IMR-90 (cell line): ENCODE data around the gene METAP2. TPM values are rescaled to one million over a fixed set of nuclear protein-coding genes. Genes with fewer than 3 reads are reported as not detected.

Experiments used
- ATAC-seq: fragments of 200-7000 bp; cut with Tn5 transposase; 2 replicates; pipeline ENCODE4 v1.9.1; 2020; ENCODE audit warnings: low read depth, mild to moderate bottlenecking, moderate library complexity
- BruUV-seq: library from RNA; stranded (reverse); fragments of 400-500 nt; replicated peaks from 2 replicates; lab custom pipeline; 2021; lab: Mats Ljungman, UMichigan
- CTCF ChIA-PET: fragments of 300-600 bp; formaldehyde crosslinking; extraction: SDS; loops from one replicate; lab custom pipeline; 2021; ENCODE audit warnings: antibody characterized with exemption; lab: Yijun Ruan, JAX
- POLR2A ChIA-PET: fragments of 300-600 bp; sonication (Branson Sonifier 250); formaldehyde crosslinking; loops from one replicate; lab custom pipeline; 2022; ENCODE audit warnings: antibody characterized with exemption; ENCODE audit not compliant: unreplicated experiment; lab: Charles Lee
- DNase-seq: peaks from one replicate; pipeline ENCODE4 v3.0.0; 2013
- H2AFZ ChIP-seq: replicated peaks from 2 replicates; pipeline ENCODE3; 2013; ENCODE audit warnings: low read length, mild to moderate bottlenecking; ENCODE audit not compliant: poor library complexity
- H2AK5ac ChIP-seq: 2 replicates; pipeline ENCODE4 v1.6.1; 2013; ENCODE audit warnings: low read depth, low read length, inconsistent platforms
- H2AK9ac ChIP-seq: replicated peaks from 2 replicates; pipeline ENCODE3; 2013; ENCODE audit warnings: mild to moderate bottlenecking, low read depth, low read length, moderate library complexity; ENCODE audit not compliant: poor library complexity
- H2BK120ac ChIP-seq: 2 replicates; pipeline ENCODE4 v1.6.1; 2013; ENCODE audit warnings: low read depth, low read length, inconsistent platforms
- H2BK15ac ChIP-seq: 3 replicates; pipeline ENCODE4 v1.6.1; 2013; ENCODE audit warnings: low read depth, low read length, inconsistent platforms
- H2BK20ac ChIP-seq: 2 replicates; pipeline ENCODE4 v1.6.1; 2013; ENCODE audit warnings: low read depth, mild to moderate bottlenecking, inconsistent platforms, low read length, moderate library complexity
- H2BK5ac ChIP-seq: 2 replicates; pipeline ENCODE4 v1.6.1; 2013; ENCODE audit warnings: mild to moderate bottlenecking, low read depth, low read length, inconsistent platforms; ENCODE audit not compliant: poor library complexity, severe bottlenecking
- H3K14ac ChIP-seq: replicated peaks from 2 replicates; pipeline ENCODE4 v1.6.1; 2013; ENCODE audit warnings: low read depth, low read length, inconsistent platforms
- H3K18ac ChIP-seq: 2 replicates; pipeline ENCODE4 v1.6.1; 2013; ENCODE audit warnings: low read depth, low read length, control low read depth
- H3K23ac ChIP-seq: 2 replicates; pipeline ENCODE4 v1.6.1; 2013; ENCODE audit warnings: low read depth, low read length, inconsistent platforms
- H3K27ac ChIP-seq: 2 replicates; pipeline ENCODE4 v1.5.1; 2013; ENCODE audit warnings: mild to moderate bottlenecking, control low read depth, low read length; ENCODE audit not compliant: insufficient read depth
- H3K27me3 ChIP-seq: 2 replicates; pipeline ENCODE4 v1.6.1; 2013; ENCODE audit warnings: low read length; ENCODE audit not compliant: control insufficient read depth, insufficient read depth
- H3K36me3 ChIP-seq: 2 replicates; pipeline ENCODE4 v1.6.1; 2013; ENCODE audit warnings: low read length, mixed read lengths; ENCODE audit not compliant: control insufficient read depth, insufficient read depth
- H3K4ac ChIP-seq: 2 replicates; pipeline ENCODE4 v1.6.1; 2013; ENCODE audit warnings: low read depth, low read length, inconsistent platforms
- H3K4me1 ChIP-seq: 2 replicates; pipeline ENCODE4 v1.6.1; 2013; ENCODE audit warnings: low read length, mixed read lengths; ENCODE audit not compliant: control insufficient read depth, insufficient read depth
- H3K4me2 ChIP-seq: 2 replicates; pipeline ENCODE4 v1.6.1; 2013; ENCODE audit warnings: low read depth, mild to moderate bottlenecking, control low read depth, low read length, moderate library complexity
- H3K4me3 ChIP-seq: 2 replicates; pipeline ENCODE4 v1.5.1; 2013; ENCODE audit warnings: low read depth, mild to moderate bottlenecking, control low read depth, low read length, moderate library complexity; ENCODE audit not compliant: insufficient read depth
- H3K56ac ChIP-seq: 2 replicates; pipeline ENCODE4 v1.6.1; 2013; ENCODE audit warnings: low read length, inconsistent platforms; ENCODE audit not compliant: insufficient read depth; ENCODE audit errors: extremely low read depth
- H3K79me1 ChIP-seq, 2 experiments: 2 replicates each; pipeline ENCODE4 v1.6.1; 2013; ENCODE audit warnings: low read length in 2 of 2, inconsistent platforms in 1 of 2, low read depth in 1 of 2
- H3K9ac ChIP-seq: 2 replicates; pipeline ENCODE4 v1.6.1; 2013; ENCODE audit warnings: low read depth, low read length, control low read depth
- H3K9me1 ChIP-seq: 2 replicates; pipeline ENCODE4 v1.6.1; 2013; ENCODE audit warnings: low read length, inconsistent platforms; ENCODE audit not compliant: insufficient read depth
- H3K9me3 ChIP-seq: 2 replicates; pipeline ENCODE4 v1.6.1; 2013; ENCODE audit warnings: low read length; ENCODE audit not compliant: control insufficient read depth, insufficient read depth
- H4K20me1 ChIP-seq: 2 replicates; pipeline ENCODE4 v1.6.1; 2013; ENCODE audit warnings: low read length, inconsistent platforms; ENCODE audit not compliant: insufficient read depth
- H4K5ac ChIP-seq: 2 replicates; pipeline ENCODE4 v1.6.1; 2013; ENCODE audit warnings: mild to moderate bottlenecking, low read depth, low read length, control low read depth
- H4K8ac ChIP-seq, 2 experiments: 2 replicates each; pipeline ENCODE4 v1.6.1; 2013; ENCODE audit warnings: low read depth in 2 of 2, low read length in 2 of 2, control low read depth in 1 of 2, inconsistent platforms in 1 of 2
- H4K91ac ChIP-seq: 2 replicates; pipeline ENCODE4 v1.6.1; 2013; ENCODE audit warnings: low read depth, low read length, inconsistent platforms; ENCODE audit not compliant: insufficient read depth
- POLR2A ChIP-seq: IDR thresholded peaks from 2 replicates; pipeline ENCODE4 v1.6.1; 2012; ENCODE audit warnings: mild to moderate bottlenecking, low read depth, low read length
- WGBS, 2 experiments: methylation state at CpG; one replicate each; pipeline versions ENCODE4 v1.1.5 to v1.1.7; 2013; ENCODE audit warnings: missing lambda C conversion rate in 2 of 2; ENCODE audit not compliant: insufficient read length in 1 of 2; ENCODE audit errors: extremely low coverage in 2 of 2; 5-methylcytosine and 5-hydroxymethylcytosine counted together
- dilution Hi-C: fragments of 300-500 bp; cut with HindIII; formaldehyde crosslinking; loops from one replicate; pipeline ENCODE4 v1.14.3; 2018; ENCODE audit warnings: low sequenced_read_pairs; ENCODE audit not compliant: unreplicated experiment
- in situ Hi-C: fragments of 300-500 bp; cut with MboI; formaldehyde crosslinking; loops from 3 replicates; pipeline ENCODE4 v1.14.3; 2019; ENCODE audit warnings: low sequenced_read_pairs, inconsistent platforms, mixed read lengths
- intact Hi-C: fragments of 100-400 bp; cut with micrococcal nuclease; formaldehyde crosslinking; loops from 2 replicates; pipeline ENCODE4 v1.10.0; 2022
- polyA plus RNA-seq, 3 experiments: library from polyadenylated mRNA; depleted of rRNA; stranded (reverse); fragments of >200 nt; gene quantifications; 2 replicates each; pipeline ENCODE4 v1.2.3, GENCODE V29; 2012; ENCODE audit warnings: low replicate concordance in 1 of 3
- total RNA-seq: library from RNA; depleted of rRNA; stranded (reverse); fragments of >200 nt; gene quantifications from 2 replicates; pipeline ENCODE4 v1.2.3, GENCODE V29; 2012

METAP2 gene
- total and polyA plus RNA-seq, 2 of the 4 experiments (the other 2 are of a cell fraction) = 62.5 to 72.9 TPM

DNA sequence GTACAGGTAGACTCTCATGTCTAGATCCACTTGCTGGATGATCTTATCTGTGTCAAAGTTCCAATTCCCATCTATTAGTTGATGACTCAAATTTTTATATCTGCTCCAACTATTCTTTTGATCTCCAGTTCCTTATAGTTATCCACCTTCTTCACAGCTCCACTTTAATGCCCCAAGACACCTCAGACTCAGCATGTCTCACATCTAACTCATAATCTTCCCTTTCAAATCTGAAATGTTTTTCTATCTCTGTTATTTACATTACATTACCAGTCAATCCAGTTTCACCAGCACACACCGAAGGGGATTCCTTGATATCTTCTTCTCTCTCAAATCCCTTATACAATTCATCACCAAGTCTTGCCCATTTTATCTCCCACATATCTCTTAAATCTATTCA, 3.7 kb upstream of the METAP2 start:
- H3K79me1 ChIP-seq = peaks cover 0 to 5% of the 10 kb centered on the region in 2 experiments; a peak in 1 of 4 replicates
- no peak overlapping the region for H3K27ac ChIP-seq
- no peak overlapping the region for H2BK20ac ChIP-seq
- in situ Hi-C loops = no loop called here
- no peak overlapping the region for H3K4me2 ChIP-seq
- H4K8ac ChIP-seq = no peak overlapping the region
- BruUV-seq = no TSS peak
- no peak overlapping the region for H3K9ac ChIP-seq
- H4K20me1 ChIP-seq = peaks cover 4% of the 10 kb centered on the region; the same call in 1 of the 2 replicates
- H2BK120ac ChIP-seq = no peak overlapping the region
- H3K56ac ChIP-seq = no peak overlapping the region
- no peak for DNase-seq
- no peak overlapping the region for H3K14ac ChIP-seq
- no peaks in the 10 kb centered on the region for H3K9me1 ChIP-seq
- no peak overlapping the region for H3K4me3 ChIP-seq
- no peak overlapping the region for H2BK5ac ChIP-seq
- no peaks in the 10 kb centered on the region for H3K9me3 ChIP-seq
- ChIA-PET CTCF (no interaction called here), POLR2A (no interaction called here)
- H3K23ac ChIP-seq = no peak overlapping the region
- no peak overlapping the region for H3K18ac ChIP-seq
- H4K5ac ChIP-seq = no peak overlapping the region
- H3K27me3 ChIP-seq = 0 out of 2 replicates have a peak, but pooled peaks cover 2% of the 10 kb centered on the region
- intact Hi-C loops = loop anchor here (5.0 kb wide), 2 partner anchors 133 to 353 kb away; no protein-coding TSS in a partner anchor
- no peak overlapping the region for H2AK9ac ChIP-seq
- no peak for ATAC-seq
- H2BK15ac ChIP-seq = no peak overlapping the region
- H2AFZ ChIP-seq = no peak overlapping the region
- TF ChIP-seq POLR2A = no peak
- WGBS, 2 experiments = 60% methylated on average over 1 of the region's 1 CpG; no CpG with 5 or more reads in 1 of the 2 experiments
- dilution Hi-C loops = no loop called here
- H4K91ac ChIP-seq = no peak overlapping the region
- no peak overlapping the region for H2AK5ac ChIP-seq
- H3K36me3 ChIP-seq = no peaks in the 10 kb centered on the region
- no peak overlapping the region for H3K4ac ChIP-seq
- no peaks in the 10 kb centered on the region for H3K4me1 ChIP-seq
